Right lobe of liver (tissue), 4 donors: ENCODE data around the gene MED6.

Experiments used
- POLR2A ChIP-seq: fragments of 450-650 bp; IDR thresholded peaks from one replicate; pipeline ENCODE4 v1.6.1; 2017; ENCODE audit warnings: antibody characterized with exemption, mild to moderate bottlenecking
- TF ChIP-seq, protein P1 (sequence below), 4 donors: fragments of 200-600 bp in 3 of 4; fragments of 450-650 bp in 1 of 4; IDR thresholded peaks; one replicate each; pipeline versions ENCODE4 v1.5.1 to v1.8.0; 2016 to 2022; ENCODE audit warnings: antibody characterized with exemption in 4 of 4, mild to moderate bottlenecking in 2 of 4
- donor health status: DM: no; HTN: no; CAD: no.
- donor health status: DM: no; HTN: no; CAD: no.
- donor health status: DM: no; HTN: yes; CAD: no.

DNA sequence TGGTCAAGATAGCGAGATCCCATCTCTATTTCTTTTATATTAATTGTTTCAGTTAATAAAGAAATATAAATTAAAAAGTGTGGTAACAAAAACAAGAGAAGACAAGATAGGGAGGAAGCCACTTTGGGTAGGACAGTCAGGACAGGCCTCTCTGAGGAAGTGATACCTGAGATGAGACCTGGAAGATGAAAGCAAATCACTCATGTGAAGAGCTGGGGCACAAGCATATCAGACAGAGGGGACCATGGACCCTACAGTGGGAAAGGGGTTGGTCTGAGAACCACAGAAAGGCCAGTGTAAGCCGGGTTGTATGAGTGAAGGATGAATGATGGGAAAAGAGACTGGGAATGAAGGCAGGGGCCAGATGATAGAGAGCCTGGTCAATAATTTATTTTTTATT is 1.8 kb upstream of the MED6 start:
- no peak for TF ChIP-seq POLR2A
- TF ChIP-seq, protein P1, sequence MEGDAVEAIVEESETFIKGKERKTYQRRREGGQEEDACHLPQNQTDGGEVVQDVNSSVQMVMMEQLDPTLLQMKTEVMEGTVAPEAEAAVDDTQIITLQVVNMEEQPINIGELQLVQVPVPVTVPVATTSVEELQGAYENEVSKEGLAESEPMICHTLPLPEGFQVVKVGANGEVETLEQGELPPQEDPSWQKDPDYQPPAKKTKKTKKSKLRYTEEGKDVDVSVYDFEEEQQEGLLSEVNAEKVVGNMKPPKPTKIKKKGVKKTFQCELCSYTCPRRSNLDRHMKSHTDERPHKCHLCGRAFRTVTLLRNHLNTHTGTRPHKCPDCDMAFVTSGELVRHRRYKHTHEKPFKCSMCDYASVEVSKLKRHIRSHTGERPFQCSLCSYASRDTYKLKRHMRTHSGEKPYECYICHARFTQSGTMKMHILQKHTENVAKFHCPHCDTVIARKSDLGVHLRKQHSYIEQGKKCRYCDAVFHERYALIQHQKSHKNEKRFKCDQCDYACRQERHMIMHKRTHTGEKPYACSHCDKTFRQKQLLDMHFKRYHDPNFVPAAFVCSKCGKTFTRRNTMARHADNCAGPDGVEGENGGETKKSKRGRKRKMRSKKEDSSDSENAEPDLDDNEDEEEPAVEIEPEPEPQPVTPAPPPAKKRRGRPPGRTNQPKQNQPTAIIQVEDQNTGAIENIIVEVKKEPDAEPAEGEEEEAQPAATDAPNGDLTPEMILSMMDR (IDR thresholded peaks at IDR 0.05), result no peak
